B cell (primary cell): Measurements from ENCODE around the gene PICK1. TPM values are rescaled to one million over a fixed set of nuclear protein-coding genes. Genes with fewer than 3 reads are reported as not detected.

Experiments used
- ATAC-seq: fragments of 200-7000 bp; cut with Tn5 transposase; one replicate; pipeline ENCODE4 v1.10.0; 2021; ENCODE audit warnings: low read depth, mild to moderate bottlenecking, moderate number of reproducible peaks, moderate library complexity
- CTCF ChIA-PET: fragments of 350-600 bp; sonication (Branson Sonifier 250); formaldehyde crosslinking; loops from one replicate; lab custom pipeline; 2021; ENCODE audit warnings: antibody characterized with exemption, inconsistent platforms; lab: Charles Lee
- POLR2A ChIA-PET: fragments of 350-600 bp; sonication (Branson Sonifier 250); formaldehyde crosslinking; loops from one replicate; lab custom pipeline; 2021; ENCODE audit warnings: antibody characterized with exemption; lab: Charles Lee
- DNase-seq: peaks from one replicate; pipeline ENCODE4 v3.0.0; 2013
- H2AFZ ChIP-seq: 2 replicates; pipeline ENCODE4 v1.6.1; 2012; ENCODE audit warnings: mild to moderate bottlenecking, low read depth, low read length; ENCODE audit not compliant: insufficient read depth, poor library complexity, severe bottlenecking
- H3K27ac ChIP-seq, 2 donors: 1 replicate in 1 of 2; 2 replicates in 1 of 2; pipeline ENCODE4 v1.5.1; 2012 to 2013; ENCODE audit warnings: low read length in 2 of 2, mild to moderate bottlenecking in 2 of 2, moderate library complexity in 1 of 2
- H3K27me3 ChIP-seq, 4 experiments: fragments of 200-600 bp in 1 of 4; sonication (generic) in 1 of 4; replicated peaks in 1 of 4; 1 replicate in 2 of 4; 2 replicates in 2 of 4; pipeline versions ENCODE4 v1.6.1 to v1.7.0; 2013 to 2016; ENCODE audit warnings: low read length in 3 of 4, mild to moderate bottlenecking in 2 of 4, mixed read lengths in 1 of 4, moderate library complexity in 1 of 4; ENCODE audit not compliant: insufficient read depth in 4 of 4, control insufficient read depth in 3 of 4; ENCODE audit errors: control extremely low read depth in 1 of 4
- H3K36me3 ChIP-seq, 2 experiments: replicated peaks in 1 of 2; 1 replicate in 1 of 2; 2 replicates in 1 of 2; pipeline versions ENCODE4 v1.6.1 to v1.7.1; 2013; ENCODE audit warnings: low read length in 1 of 2; ENCODE audit not compliant: insufficient read depth in 2 of 2, control insufficient read depth in 1 of 2; ENCODE audit errors: control extremely low read depth in 1 of 2, extremely low read depth in 1 of 2
- H3K4me1 ChIP-seq, 2 donors: fragments of 200-600 bp in 1 of 2; sonication (generic) in 1 of 2; 1 replicate in 1 of 2; 2 replicates in 1 of 2; pipeline versions ENCODE4 v1.5.1 to v1.6.1; 2013 to 2017; ENCODE audit warnings: low read length in 2 of 2; ENCODE audit not compliant: control insufficient read depth in 2 of 2, insufficient read depth in 2 of 2
- H3K4me2 ChIP-seq: replicated peaks from 2 replicates; pipeline ENCODE3; 2012; ENCODE audit warnings: mild to moderate bottlenecking, low read depth, low read length; ENCODE audit not compliant: poor library complexity, severe bottlenecking
- H3K4me3 ChIP-seq, 5 experiments: fragments of 200-600 bp in 1 of 5; sonication (generic) in 1 of 5; 1 replicate in 3 of 5; 2 replicates in 2 of 5; pipeline versions ENCODE4 v1.5.1 to v1.7.0; 2011 to 2016; ENCODE audit warnings: low read length in 4 of 5, mild to moderate bottlenecking in 4 of 5, low read depth in 2 of 5, control low read depth in 1 of 5, moderate library complexity in 1 of 5; ENCODE audit not compliant: insufficient read depth in 1 of 5; ENCODE audit errors: control extremely low read depth in 1 of 5, extremely low read depth in 1 of 5
- H3K79me2 ChIP-seq: fragments of 200-600 bp; sonication (generic); one replicate; pipeline ENCODE4 v1.6.0; 2016; ENCODE audit warnings: low read length; ENCODE audit not compliant: control insufficient read depth, insufficient read depth
- H3K9ac ChIP-seq: fragments of 200-600 bp; sonication (generic); 2 replicates; pipeline ENCODE4 v1.6.1; 2017; ENCODE audit warnings: mild to moderate bottlenecking, low read length, moderate library complexity
- H3K9me3 ChIP-seq, 3 donors: one replicate each; pipeline versions ENCODE4 v1.6.1 to v1.7.1; 2013; ENCODE audit warnings: low read length in 2 of 3; ENCODE audit not compliant: control insufficient read depth in 2 of 3, insufficient read depth in 1 of 3; ENCODE audit errors: control extremely low read depth in 1 of 3
- H4K20me1 ChIP-seq: 2 replicates; pipeline ENCODE4 v1.6.0; 2012; ENCODE audit warnings: mild to moderate bottlenecking, low read length; ENCODE audit not compliant: insufficient read depth, control insufficient read depth, poor library complexity, severe bottlenecking
- H3K27ac Mint-ChIP-seq: one replicate; pipeline ENCODE4 v1.8.0; 2021; ENCODE audit warnings: mixed read lengths
- H3K27me3 Mint-ChIP-seq: one replicate; pipeline ENCODE4 v1.8.0; 2021; ENCODE audit warnings: mixed read lengths
- H3K4me1 Mint-ChIP-seq: one replicate; pipeline ENCODE4 v1.8.0; 2021; ENCODE audit warnings: mixed read lengths
- H3K4me3 Mint-ChIP-seq: one replicate; pipeline ENCODE4 v1.8.0; 2021; ENCODE audit warnings: mixed read lengths
- H3K9me3 Mint-ChIP-seq: one replicate; pipeline ENCODE4 v1.8.0; 2022; ENCODE audit warnings: mixed read lengths; ENCODE audit not compliant: insufficient read depth
- EZH2 ChIP-seq: IDR thresholded peaks from 2 replicates; pipeline ENCODE4 v1.6.1; 2012; ENCODE audit warnings: borderline replicate concordance, low read depth, mild to moderate bottlenecking, moderate library complexity, low read length; ENCODE audit not compliant: insufficient read depth, poor library complexity, severe bottlenecking
- WGBS: methylation state at CpG from one replicate; pipeline ENCODE4 v1.1.5; 2013; ENCODE audit warnings: missing lambda C conversion rate; ENCODE audit not compliant: insufficient coverage; 5-methylcytosine and 5-hydroxymethylcytosine counted together
- intact Hi-C: fragments of 100-400 bp; cut with micrococcal nuclease; formaldehyde crosslinking; loops from one replicate; pipeline ENCODE4 v1.10.0; 2022
- polyA plus RNA-seq: library from polyadenylated mRNA; depleted of rRNA; stranded (reverse); fragments of >200 nt; gene quantifications from 2 replicates; pipeline ENCODE4 v1.2.3, GENCODE V29; 2012
- total RNA-seq, 2 donors: library from RNA; stranded (reverse); fragments of 120-200 nt in 1 of 2; gene quantifications; 1 replicate in 1 of 2; 2 replicates in 1 of 2; pipeline versions ENCODE4 v1.2.3 to v1.2.4, GENCODE V29; 2013 to 2022
- TF ChIP-seq, protein P1 (sequence below): fragments of 200-600 bp; IDR thresholded peaks from one replicate; pipeline ENCODE4 v1.8.0; 2022; ENCODE audit warnings: antibody characterized with exemption, mild to moderate bottlenecking

The PICK1 gene
- total and polyA plus RNA-seq, 2 donors (not counting 1 experiment from before 2014, with no cell fraction given), result 34.2 to 37.4 TPM

- Mint-ChIP-seq H3K9me3 (no peaks in the 10 kb centered on the region), H3K27ac (no peak overlapping the region), H3K4me1 (peaks cover 7% of the 10 kb centered on the region), H3K4me3 (no peak overlapping the region), H3K27me3 (peaks cover 11% of the 10 kb centered on the region)
- Histone ChIP-seq H3K4me2 (no peak overlapping the region), H3K4me3 (no peak overlapping the region), H3K79me2 (no peaks in the 10 kb centered on the region), H3K27ac (no peak overlapping the region), H2AFZ (no peak overlapping the region), H3K27me3 (peaks cover 0 to 19% (median 2%) of the 10 kb centered on the region in 4 experiments), H3K9ac (no peak overlapping the region), H3K9me3 (no peaks in the 10 kb centered on the region), H3K36me3 (no peaks in the 10 kb centered on the region), H3K4me1 (peaks cover 0 to 12% of the 10 kb centered on the region in 2 donors), H4K20me1 (no peaks in the 10 kb centered on the region)
- 65% methylated on average over 8 of the region's 8 CpGs for WGBS
- DNase-seq, result no peak
- CTCF ChIA-PET, result interaction anchor here (0.8 to 5.3 kb wide), 13 partner anchors 8 to 675 kb away, joined by 3 to 89 read pairs (median 7); partner anchors contain the start of genes DMC1 and TOMM22
- no peak for ATAC-seq
- POLR2A ChIA-PET, result no interaction called here
- no peak for TF ChIP-seq EZH2
- TF ChIP-seq, protein P1, sequence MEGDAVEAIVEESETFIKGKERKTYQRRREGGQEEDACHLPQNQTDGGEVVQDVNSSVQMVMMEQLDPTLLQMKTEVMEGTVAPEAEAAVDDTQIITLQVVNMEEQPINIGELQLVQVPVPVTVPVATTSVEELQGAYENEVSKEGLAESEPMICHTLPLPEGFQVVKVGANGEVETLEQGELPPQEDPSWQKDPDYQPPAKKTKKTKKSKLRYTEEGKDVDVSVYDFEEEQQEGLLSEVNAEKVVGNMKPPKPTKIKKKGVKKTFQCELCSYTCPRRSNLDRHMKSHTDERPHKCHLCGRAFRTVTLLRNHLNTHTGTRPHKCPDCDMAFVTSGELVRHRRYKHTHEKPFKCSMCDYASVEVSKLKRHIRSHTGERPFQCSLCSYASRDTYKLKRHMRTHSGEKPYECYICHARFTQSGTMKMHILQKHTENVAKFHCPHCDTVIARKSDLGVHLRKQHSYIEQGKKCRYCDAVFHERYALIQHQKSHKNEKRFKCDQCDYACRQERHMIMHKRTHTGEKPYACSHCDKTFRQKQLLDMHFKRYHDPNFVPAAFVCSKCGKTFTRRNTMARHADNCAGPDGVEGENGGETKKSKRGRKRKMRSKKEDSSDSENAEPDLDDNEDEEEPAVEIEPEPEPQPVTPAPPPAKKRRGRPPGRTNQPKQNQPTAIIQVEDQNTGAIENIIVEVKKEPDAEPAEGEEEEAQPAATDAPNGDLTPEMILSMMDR, result no peak
- intact Hi-C loops, result loop anchor here (5.0 to 10.0 kb wide), 3 partner anchors 134 to 346 kb away; partner anchors contain the start of genes CSNK1E and PLA2G6
Measured at GRCh38 chr22:38051261-38051660, 5.9 kb upstream of the PICK1 start.
